Measurements from ENCODE around the gene TAL1.

Gene TAL1

DNA sequence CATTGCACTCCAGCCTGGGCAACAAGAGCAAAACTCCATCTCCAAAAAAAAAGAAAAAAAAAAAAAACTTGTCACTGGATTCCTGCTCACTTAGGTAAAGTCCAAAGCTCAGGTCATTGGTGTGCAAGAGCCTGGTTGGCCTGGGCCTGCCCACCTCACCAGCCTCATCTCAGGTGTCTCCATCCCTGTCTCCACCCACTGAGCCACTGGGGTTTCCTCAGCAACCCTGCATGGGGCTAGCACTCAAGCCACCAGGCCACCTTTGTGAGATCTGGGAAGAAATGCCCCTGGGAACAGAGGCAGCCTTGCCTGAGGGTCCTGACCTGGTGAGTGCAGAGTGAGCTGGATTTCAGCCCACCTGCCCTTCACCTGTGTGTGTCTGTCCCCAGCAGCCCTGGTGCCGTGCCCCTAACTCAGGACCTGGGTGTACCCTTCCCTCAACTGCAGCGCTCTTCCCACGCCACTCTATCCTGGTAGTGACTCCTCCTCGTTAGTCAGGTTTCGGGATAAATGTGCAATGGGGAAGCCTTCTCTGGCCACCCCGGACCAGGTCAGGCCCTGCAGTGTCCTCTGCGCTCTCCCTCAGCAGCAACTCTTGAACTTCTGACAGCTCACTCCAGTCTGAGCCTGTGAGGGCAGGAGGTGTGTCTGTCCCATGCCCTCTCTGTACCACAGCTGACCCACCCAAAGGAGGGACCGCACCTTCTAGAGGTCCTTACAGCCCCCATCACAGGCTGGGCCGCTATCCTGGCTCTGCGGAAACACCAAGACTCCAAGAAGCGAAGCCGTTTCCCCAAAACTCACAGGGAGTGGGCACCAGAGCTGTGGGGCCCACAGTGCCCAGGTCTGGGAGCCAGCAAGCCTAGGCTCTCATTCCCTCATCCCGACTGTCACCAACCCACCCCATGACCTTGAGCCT is 45.5 kb downstream of the TAL1 start:
- DNase-seq: no peak

- DNase-seq: no peak
These were observed 47.0 kb downstream of the TAL1 start for GRCh38 chr1:47184822-47185677.

GRCh38 chr1:47184090-47184821 is 47.8 kb downstream of the TAL1 start:
- DNase-seq: no peak

DNA sequence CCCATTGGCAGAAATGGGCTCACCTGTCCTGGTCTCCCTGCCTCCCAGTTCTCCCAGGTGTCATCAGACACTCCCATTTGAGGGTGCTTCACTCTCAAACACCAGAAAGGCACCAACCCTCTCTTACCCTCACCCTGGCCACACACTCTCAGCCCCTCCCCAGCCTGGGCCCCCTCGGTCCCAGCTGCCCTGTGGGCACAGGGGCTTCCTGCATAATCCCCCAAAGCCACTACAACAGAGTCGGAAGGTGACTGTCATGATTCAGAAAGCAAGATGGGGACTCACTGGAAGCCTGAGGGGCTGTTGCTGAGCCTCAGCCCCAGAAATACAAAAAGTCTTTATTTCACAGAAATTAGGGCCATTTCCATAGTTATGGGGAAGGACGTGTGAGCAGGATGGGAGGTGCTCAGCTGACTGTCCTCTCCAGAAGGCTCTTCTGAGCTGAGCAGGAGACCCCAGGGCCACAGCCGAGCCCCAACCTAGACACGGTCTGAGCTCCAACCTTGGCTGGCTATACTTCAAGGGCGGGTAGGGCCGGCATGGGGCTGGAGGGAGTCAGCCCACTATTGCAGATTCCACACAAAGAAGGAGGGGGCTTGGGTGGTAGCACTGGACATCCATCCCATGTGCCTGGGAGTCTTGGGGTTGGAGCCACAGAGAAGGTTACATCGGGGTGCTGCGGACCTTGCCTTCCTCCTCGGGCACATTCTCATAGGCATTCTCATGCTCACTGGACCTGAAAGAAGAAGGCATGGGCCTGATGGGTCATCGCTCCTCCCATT is 48.5 kb downstream of the TAL1 start:
- DNase-seq: no peak

GRCh38 chr1:47182676-47183235 is 49.3 kb downstream of the TAL1 start:
- DNase-seq: no peak

GRCh38 chr1:47181955-47182675 is 49.9 kb downstream of the TAL1 start:
- DNase-seq: no peak

DNA sequence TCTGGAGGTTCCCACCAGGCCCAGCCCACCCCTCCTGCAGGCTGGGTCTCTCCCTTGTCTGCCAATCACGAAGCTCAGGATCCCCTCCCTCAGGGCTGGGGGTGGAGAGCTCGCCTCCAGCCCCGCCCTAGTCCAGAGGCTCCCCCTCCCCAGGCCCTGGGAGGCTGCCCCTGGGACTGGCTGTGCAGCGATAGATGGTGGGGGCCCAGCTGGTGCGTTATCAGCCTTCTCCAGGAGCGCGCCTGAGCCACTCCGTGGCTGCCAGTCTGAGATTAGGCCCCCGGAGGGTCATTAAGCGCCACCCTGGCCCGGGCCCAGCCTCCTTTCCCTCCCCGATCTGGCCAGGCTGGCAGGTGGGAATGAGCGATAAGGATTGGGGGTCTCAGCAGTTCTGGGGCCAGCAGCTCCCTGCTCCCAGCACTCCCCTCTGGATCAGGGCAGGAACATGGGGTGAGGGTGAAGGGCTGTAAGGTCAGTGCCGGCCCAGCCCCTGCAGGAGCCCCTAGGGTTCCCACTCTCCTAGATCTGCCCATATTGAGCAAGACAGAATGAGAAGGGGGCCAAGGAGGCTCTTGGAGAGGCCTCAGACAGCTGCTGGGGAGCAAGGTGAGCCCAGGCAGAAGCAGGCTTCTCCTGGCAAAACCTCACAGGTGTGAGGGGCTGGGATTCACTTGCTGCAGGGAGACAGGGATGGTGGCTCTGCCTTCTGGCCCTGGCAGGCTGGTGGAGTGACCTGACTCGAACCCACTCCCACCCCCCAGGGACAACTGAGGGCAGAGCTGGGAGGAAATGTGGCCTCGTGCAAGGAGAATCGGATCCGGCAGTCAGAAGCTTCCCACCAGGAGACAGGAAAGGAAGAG is 50.7 kb downstream of the TAL1 start:
- DNase-seq: no peak

- DNase-seq: no peak
These were observed 51.4 kb downstream of the TAL1 start for GRCh38 chr1:47180603-47181094.

- no peak for DNase-seq
These were observed 51.9 kb downstream of the TAL1 start for GRCh38 chr1:47179988-47180563.

DNA sequence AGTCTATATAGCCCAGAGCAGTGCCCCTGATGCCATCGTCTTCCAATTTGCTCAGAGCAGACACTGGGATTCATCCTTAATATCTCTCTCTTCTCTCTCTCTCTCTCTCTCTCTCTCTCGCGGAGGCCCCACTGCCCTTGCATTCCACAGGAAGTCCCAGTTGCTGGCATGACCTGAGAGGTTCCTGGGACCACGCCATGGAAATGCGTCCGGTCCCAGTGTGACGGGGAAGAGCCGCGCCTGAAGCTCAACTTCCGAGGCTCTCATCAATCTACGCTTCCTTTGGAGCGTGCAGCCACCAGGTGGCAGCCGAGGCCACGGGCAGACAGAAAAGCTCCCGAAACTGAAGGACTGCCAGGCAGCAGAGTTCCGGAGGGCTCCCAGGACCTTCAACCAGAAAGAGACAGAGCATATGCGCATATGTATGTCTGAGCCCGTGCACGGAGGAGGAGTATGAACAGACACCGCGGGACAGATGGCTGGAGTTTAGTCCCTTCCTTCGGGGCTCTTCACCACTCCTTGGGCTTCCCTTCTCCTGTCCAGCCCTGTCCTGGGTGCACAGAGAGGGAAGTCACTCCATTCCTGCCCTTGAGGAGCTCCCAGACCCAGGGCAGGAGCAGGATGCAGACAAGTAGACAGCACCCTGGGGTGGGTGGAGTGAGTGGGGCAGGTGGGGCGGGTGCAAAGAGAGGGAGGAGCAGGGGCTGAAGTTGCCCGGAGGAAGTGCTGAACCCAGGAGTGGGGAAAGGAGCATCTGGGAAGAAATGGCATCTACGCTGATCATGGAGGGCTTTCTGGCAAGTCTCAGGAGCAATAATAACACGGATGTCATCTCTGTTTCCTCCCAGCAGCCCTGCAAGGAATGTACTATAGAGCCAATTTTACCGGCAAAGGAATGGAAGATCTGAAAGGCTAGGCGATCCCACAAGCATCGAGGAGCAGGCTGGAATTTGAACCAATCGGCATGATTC is 52.7 kb downstream of the TAL1 start:
- peak; percentile 89 to 93 (median 92) for DNase-seq

DNA sequence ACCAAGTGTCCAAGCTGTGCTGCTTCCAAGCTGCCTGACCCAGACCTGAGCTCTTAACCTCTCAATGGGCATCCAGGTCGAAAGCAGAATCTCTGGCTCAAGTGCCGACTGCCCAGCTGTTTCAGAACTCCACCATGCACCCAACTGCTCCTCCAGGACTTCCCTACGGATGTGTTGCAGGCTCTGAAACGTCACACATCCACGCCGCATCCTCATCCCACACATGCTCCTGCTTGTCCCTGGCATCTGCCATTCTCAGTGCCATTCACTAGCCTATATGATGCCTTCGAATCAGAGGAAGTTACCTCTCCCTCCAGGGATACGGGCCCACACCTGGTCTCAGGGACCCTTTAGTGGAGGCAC is 53.4 kb downstream of the TAL1 start:
- DNase-seq: no peak

DNA sequence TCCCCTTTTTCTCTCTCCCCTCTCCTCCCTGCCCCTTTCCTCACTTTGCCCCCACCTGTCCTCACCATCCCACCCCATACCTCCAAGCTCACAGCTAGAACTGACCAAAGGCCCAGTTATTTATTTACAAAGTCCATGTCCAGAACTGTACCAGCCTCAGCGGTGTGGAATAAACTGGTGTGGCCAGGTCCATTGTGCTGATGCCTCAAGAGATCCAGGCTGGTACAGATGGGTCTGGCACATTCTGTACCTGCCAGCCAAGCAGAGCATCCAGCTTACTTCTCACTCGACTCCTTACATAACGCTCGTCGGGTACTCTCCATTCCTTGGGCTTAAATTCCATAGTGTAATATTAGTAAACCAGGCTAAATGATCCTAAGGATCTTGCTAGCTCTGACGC is 54.0 kb downstream of the TAL1 start:
- no peak for DNase-seq

- DNase-seq: peak; percentile 57 to 71 (median 67)
These were observed 56.6 kb downstream of the TAL1 start for GRCh38 chr1:47175227-47175934.

GRCh38 chr1:47174656-47175020 is 57.4 kb downstream of the TAL1 start:
- DNase-seq: no peak

GRCh38 chr1:47172782-47173181 is 59.2 kb downstream of the TAL1 start:
- no peak for DNase-seq
